ENCODE data around the gene TPPP. TPM values are rescaled to one million over a fixed set of nuclear protein-coding genes. Genes with fewer than 3 reads are reported as not detected.

The TPPP gene
- total and polyA plus RNA-seq, 2 of the 13 experiments (the other 11 are each of a cell fraction or from before 2014, with no cell fraction given), result 0.07 TPM; not detected in 1

- TF ChIP-seq POGZ (CRISPR knock-in tag; IDR thresholded peaks at IDR 0.05), result no peak
- no peak for TF ChIP-seq TBX3 (IDR thresholded peaks at IDR 0.05; ENCODE audit: borderline replicate concordance)
- TF ChIP-seq, protein P1, sequence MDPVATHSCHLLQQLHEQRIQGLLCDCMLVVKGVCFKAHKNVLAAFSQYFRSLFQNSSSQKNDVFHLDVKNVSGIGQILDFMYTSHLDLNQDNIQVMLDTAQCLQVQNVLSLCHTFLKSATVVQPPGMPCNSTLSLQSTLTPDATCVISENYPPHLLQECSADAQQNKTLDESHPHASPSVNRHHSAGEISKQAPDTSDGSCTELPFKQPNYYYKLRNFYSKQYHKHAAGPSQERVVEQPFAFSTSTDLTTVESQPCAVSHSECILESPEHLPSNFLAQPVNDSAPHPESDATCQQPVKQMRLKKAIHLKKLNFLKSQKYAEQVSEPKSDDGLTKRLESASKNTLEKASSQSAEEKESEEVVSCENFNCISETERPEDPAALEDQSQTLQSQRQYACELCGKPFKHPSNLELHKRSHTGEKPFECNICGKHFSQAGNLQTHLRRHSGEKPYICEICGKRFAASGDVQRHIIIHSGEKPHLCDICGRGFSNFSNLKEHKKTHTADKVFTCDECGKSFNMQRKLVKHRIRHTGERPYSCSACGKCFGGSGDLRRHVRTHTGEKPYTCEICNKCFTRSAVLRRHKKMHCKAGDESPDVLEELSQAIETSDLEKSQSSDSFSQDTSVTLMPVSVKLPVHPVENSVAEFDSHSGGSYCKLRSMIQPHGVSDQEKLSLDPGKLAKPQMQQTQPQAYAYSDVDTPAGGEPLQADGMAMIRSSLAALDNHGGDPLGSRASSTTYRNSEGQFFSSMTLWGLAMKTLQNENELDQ (CRISPR knock-in tag; IDR thresholded peaks at IDR 0.05; ENCODE audit: borderline replicate concordance), result no peak
- no peak for TF ChIP-seq ZNF687 (CRISPR knock-in tag; IDR thresholded peaks at IDR 0.05)
Measured at GRCh38 chr5:644509-644908, 48.6 kb downstream of the TPPP start (continued).

GRCh38 chr5:643811-644271, 49.3 kb downstream of the TPPP start:
- Histone ChIP-seq H3K4me2 (ENCODE audit: low read depth, low read length) (no peak overlapping the region), H3K27me3 (ENCODE audit: control insufficient read depth in 1 of 2, insufficient read depth in 2 of 2, low read length in 2 of 2) (no peaks in the 10 kb centered on the region), H3K4me3 (replicated peaks in 1 of 3; ENCODE audit: insufficient read depth in 1 of 3, low read depth in 2 of 3, low read length in 3 of 3) (no peak overlapping the region), H3K27ac (ENCODE audit: extremely low read length, insufficient read depth, low read length) (no peak overlapping the region), H3K79me2 (ENCODE audit: insufficient read depth, low read length) (no peaks in the 10 kb centered on the region), H4K20me1 (ENCODE audit: insufficient read depth, low read length) (no peaks in the 10 kb centered on the region), H3K36me3 (replicated peaks in 1 of 2; ENCODE audit: control insufficient read depth in 1 of 2, insufficient read depth in 2 of 2, low read length in 2 of 2) (peaks cover 13 to 59% of the 10 kb centered on the region in 2 experiments; a peak in 4 of 5 replicates), H3K9ac (ENCODE audit: insufficient read depth, low read depth, low read length) (no peak overlapping the region), H3K4me1 (ENCODE audit: insufficient read depth, low read length) (0 out of 2 replicates have a peak, but pooled peaks cover 10% of the 10 kb centered on the region), H2AFZ (ENCODE audit: low read length) (no peak overlapping the region), H3K9me3 (ENCODE audit: low read length) (no peaks in the 10 kb centered on the region)
- CTCF ChIA-PET (ENCODE audit: low intra/inter-chr PET ratio, low total read pairs), result no interaction called here
- TF ChIP-seq AGO2 (optimal IDR thresholded peaks at IDR 0.05; ENCODE audit: low read depth, low read length), result peak; percentile 62
- no peak for TF ChIP-seq ZNF414 (CRISPR knock-in tag; IDR thresholded peaks at IDR 0.05)
- ATAC-seq (no peak), DNase-seq (ENCODE audit: low spot score) (no peak), FAIRE-seq (no peak)
- POLR2A ChIA-PET, result no interaction called here
- intact Hi-C loops (cut with micrococcal nuclease; ENCODE audit: unreplicated experiment), result no loop called here
- no TSS peak for BruUV-seq (replicated peaks)
- in situ Hi-C loops (cut with HindIII; ENCODE audit: extremely low pct_ligation_motif_present, low pct_unique_long_range_greater_than_20kb), result no loop called here
- 98% methylated on average over 4 of the region's 11 CpGs for WGBS (ENCODE audit: low lambda C conversion rate)

Data from HepG2 (cell line).